NCI-H345 treated with DMSO at 0.1 percent for 48 hours (cell line): Measurements from ENCODE around the gene RIBC2.
A peak's percentile ranks its signal among the peaks of the same experiment; 100 is the strongest.
"Not testable (repeated sequence)": the region's sequence is repeated elsewhere in the genome, so short reads cannot be mapped to it uniquely, and the experiment has no call there.

Experiments
- DNase-seq: peaks from one replicate; lab custom pipeline; 2025; ENCODE audit not compliant: unreplicated experiment; lab: John Stamatoyannopoulos, UW

The RIBC2 gene

GRCh38 chr22:45424241-45424731 is 10.8 kb downstream of the RIBC2 start:
- DNase-seq: no peak

GRCh38 chr22:45425101-45425500 is 11.6 kb downstream of the RIBC2 start:
- no peak for DNase-seq

GRCh38 chr22:45425531-45426265 is 12.2 kb downstream of the RIBC2 start:
- DNase-seq: no peak

- DNase-seq: no peak
Observed at GRCh38 chr22:45426387-45426786, 12.9 kb downstream of the RIBC2 start.

DNA sequence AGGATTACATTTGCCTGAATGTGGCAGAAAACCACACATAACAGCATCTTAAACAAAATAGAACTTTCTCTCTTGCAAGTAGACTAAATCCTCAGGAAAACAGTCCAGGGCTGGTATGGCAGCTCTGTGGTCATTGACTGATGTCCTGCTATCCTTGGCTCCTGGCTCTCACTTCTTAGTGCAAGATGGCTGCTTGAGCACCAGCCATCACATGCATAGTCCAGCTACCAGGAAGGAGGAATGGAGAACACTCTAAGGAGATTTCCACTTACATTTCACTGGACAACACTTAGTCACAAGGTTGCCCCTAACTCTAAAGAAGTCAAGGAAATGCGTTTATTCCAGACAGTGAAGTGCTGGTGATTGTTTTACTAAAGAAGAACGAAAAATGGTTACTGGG is 13.6 kb downstream of the RIBC2 start:
- DNase-seq: no peak

DNA sequence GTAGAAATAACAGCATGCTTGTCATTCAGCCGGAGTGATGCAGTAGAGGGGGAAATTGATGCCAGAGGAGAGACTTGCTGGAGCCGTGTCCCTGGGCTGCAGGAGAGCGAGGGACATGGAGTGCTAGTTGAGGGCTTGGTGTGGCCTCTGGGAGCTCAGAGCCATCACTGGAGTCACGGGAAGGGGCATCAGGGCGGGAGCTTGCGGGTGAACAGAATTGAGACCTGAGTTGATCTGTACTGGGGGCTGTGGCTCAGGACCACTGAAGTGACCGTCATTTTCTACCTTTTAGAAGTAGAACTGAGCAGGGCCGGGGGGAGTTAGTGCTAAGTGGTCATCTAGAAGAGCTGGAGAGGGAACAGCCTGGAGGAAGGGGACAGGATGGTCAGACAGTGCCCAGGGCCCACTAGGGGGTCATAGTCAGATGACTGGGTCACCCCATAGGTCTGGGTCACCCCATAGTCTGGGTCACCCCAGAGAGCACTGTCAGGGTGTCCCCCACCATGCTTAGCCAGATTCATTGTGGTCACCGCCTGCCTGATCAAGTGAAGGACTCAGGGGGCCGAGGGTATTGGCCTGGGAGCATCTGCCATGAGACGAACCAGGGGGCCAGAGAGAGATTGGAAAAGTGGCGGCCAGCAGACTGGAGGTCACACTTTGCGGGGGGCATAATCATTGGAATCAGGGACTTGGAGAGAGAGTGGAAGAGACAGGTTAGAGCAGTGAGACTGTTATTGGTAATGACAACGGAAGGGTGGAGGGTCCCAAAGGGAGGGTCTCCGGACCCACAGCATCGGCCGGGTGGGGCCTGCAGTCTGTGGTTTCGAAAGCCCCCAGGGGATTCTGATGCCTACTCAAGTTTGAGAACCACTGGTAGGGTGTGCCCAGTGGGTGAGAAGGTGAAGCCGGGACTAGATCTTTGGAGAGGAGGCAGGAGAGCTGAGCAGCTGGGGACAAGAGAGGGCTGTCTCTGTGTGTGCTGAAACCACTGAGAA is 15.2 kb downstream of the RIBC2 start:
- DNase-seq: no peak

- no peak for DNase-seq
Observed at GRCh38 chr22:45429424-45429823, 15.9 kb downstream of the RIBC2 start.

DNA sequence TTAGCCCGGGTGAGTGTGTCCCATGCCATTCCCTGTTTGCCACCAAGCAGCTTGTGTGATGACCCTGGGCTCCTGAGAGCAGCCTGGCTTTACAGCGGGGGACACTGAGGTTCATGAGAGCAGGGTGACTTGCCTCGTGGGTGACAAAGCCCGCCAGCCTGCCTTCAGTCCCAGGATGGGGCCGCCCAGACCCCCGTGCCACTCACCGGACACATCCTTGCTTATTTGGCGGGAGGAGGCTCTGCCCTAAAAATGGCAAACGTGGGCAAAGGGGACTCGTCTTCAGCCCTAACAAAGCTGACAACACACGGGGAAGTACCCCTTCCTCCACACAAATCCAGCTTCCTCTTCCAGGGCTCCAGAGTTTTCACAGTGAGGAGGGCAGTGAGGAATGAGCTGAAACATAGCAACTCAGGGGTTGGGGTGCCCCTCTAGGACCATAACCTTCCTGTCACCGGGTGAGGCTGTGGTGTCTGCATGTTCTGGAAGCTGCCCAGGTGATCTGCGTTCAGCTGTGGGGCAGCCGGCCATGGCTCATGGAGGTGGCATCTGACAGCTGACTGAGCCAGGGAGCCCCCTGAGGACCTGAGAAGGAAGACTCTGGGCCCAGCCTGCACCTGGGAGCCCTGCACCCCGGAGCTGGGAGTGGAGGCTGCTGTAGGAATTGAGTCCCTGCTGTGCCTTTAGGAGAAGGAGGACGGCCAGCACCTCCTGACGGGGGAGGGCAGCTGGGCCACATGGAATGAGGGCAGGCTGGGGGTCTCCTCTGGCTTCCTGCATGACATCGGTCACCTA is 16.7 kb downstream of the RIBC2 start:
- no peak for DNase-seq

- no peak for DNase-seq
Observed at GRCh38 chr22:45430871-45431270, 17.4 kb downstream of the RIBC2 start.

DNA sequence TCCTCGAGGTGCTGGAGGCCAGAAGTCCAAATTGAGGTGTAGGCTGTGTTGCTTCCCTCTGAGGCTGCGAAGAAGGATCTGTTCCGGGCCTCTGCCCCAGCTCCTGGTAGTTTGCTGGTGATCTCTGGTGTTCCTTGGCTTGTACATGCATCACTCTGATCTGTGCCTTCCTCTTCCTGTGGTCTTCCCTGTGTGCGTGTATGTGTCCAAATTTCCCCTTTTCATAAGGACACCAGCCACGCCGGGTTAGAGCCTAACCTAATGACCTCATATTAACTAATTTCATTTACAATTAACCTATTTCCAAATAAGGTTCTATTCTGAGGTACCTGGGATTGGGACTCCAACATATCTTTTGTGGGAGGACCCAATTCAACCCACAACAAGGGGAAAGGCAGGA is 21.5 kb downstream of the RIBC2 start:
- no peak for DNase-seq

DNA sequence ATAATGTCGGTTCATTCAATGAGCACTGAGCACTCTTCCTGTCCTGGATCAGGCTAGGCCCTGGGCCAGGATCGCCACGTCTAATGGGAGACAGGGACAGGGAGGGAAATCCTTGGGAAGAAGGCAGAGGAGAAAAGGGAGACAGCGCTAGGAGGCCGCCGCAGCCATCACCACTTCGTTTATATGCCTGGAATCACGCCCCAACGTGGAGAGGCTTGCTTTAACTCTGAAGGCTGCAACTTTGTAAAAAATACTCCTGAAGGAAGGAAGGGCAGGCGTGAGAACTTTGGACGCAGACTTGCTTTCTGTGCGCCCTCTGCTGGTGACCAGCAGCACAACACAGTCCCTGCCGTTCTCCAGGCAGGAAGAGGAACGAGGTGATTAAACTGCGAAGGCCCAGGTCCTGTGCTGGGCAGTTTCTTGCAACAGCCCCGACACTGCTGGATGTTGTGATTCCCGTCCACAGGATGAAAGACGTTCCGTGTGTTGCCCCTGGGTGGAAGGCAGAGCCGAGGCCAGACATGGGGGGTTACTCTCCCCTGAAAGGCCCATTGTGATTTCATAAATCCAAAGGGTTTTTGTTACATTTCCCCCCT is 22.1 kb downstream of the RIBC2 start:
- DNase-seq: peak; percentile 17

DNA sequence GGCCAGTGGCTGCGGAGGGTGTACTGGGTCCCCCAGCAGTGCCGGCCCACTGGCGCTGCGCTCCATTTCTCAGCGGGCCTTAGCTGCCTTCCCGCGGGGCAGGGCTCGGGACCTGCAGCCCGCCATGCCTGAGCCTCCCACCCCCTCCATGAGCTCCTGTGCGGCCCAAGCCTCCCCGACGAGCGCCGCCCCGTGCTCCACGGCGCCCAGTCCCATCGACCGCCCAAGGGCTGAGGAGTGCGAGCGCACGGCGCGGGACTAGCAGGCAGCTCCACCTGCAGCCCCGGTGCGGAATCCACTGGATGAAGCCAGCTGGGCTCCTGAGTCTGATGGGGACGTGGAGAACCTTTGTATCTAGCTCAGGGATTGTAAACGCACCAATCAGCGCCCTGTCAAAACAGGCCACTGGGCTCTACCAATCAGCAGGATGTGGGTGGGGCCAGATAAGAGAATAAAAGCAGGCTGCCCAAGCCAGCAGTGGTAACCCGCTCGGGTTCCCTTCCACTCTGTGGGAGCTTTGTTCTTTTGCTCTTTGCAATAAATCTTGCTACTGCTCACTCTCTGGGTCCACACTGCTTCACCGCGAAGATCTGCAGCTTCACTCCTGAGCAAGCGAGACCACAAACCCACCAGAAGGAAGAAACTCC is 23.5 kb downstream of the RIBC2 start:
- DNase-seq: not testable (repeated sequence)

DNA sequence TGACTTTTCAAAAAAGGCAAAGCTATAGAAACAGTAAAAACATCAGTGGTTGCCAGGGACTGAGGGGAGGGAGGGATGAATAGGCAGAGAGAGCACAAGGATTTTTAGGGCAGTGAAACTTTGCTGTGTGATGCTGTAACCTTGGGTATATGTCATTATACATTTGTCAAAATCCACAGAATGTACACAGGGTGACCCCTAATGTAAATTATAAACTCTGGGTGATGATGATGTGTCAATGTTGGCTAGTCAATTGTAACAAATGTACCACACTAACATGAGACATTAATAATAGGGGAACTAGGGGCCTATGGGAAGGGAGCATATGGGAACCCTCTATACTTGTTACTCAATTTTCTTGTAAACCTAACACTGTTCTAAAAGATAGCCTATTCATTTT is 24.8 kb downstream of the RIBC2 start:
- DNase-seq: no peak

DNA sequence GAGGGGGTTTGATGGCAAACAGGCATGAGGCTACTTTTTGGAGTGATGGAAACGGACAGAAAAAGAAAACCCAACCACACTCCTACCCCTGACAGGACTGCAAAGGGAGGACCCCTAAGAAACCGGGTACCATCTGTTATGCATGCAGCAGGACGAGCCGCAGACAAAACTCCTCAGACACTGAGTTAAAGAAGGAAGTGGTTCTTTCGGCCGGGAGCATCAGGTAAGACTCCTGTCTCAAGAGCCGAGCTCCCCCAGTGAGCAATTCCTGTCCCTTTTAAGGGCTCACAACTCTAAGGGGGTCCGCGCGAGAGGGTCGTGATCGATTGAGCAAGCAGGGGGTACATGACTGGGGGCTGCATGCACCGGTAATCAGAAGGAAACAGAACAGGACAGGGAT is 27.2 kb downstream of the RIBC2 start:
- DNase-seq: not testable (repeated sequence)

GRCh38 chr22:45441138-45441537 is 27.6 kb downstream of the RIBC2 start:
- peak; percentile 39 for DNase-seq

GRCh38 chr22:45442116-45442515 is 28.6 kb downstream of the RIBC2 start:
- DNase-seq: no peak

DNA sequence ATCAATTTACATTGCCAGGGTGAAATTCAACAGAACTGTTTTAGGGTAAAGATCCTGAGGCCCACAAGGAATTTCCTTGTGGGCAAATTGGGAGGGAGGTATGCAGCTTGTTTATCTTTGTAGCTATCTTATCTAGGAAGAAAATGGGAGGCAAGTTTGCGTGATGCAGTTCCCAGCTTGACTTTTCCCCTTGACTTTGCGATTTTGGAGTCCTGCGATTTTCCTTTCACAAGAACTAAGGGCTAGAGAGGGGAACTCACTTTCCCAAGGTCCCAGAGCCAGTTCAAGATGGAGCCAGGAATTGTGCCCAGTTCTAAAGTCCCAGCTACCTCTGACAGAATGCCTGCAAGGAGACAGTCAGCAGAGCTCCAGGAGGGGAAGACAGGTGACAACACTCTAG is 30.7 kb downstream of the RIBC2 start:
- DNase-seq: no peak

DNA sequence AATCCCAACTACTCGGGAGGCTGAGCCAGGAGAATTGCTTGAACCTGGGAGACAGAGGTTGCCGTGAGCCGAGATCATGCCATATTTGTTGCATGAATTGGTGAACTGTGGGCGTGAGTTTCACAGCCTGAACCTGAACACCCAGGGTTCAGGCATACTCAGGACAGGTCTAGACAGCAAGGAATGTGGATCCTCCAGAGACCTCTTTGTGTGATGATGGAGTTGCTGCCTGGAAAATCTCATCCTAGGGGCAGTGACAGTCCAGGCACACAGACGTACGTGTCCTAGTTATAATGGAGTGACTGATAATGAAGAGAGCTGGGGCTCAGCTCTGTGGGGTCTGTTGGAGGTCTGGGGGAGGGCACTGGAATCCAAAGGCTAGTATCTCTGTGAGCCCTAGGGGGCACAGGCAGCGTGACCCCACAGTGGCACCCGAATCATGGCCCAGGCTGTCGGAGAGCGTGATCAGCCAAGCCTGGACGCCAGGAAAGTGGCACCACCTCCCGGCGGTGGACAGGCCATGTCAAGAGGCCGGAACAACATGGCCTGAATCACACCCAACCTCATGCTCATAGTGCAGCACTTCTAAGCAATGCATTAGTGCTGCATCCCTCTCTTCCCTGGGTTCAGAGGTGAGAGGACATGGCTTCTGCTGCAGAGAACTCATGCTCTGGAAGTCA is 31.7 kb downstream of the RIBC2 start:
- DNase-seq: no peak

GRCh38 chr22:45446216-45446615 is 32.7 kb downstream of the RIBC2 start:
- no peak for DNase-seq

DNA sequence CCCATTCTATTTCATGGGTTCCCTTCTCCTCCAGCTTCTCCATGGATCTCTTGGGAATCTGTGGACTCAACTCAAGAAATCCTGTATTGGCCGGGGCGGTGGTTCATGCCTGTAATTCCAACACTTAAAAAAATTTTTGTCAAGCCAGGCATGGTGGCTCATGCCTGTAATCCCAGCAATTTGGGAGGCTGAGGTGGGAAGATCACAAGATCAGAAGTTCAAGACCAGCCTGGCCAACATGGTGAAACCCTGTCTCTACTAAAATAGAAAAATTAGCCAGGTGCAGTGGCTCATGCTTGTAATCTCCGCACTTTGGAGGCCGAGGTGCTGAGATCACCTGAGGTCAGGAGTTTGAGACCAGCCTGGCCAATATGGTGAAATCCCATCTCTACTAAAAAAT is 34.1 kb downstream of the RIBC2 start:
- not testable (repeated sequence) for DNase-seq
